GM19043 (cell line): Measurements from ENCODE around the gene ID3.

ENCODE experiments used
- ATAC-seq: cut with Tn5 transposase; IDR thresholded peaks from one replicate; pipeline ENCODE4 v1.9.1; 2021; ENCODE audit warnings: low read depth; ENCODE audit not compliant: unreplicated experiment

The ID3 gene

DNA sequence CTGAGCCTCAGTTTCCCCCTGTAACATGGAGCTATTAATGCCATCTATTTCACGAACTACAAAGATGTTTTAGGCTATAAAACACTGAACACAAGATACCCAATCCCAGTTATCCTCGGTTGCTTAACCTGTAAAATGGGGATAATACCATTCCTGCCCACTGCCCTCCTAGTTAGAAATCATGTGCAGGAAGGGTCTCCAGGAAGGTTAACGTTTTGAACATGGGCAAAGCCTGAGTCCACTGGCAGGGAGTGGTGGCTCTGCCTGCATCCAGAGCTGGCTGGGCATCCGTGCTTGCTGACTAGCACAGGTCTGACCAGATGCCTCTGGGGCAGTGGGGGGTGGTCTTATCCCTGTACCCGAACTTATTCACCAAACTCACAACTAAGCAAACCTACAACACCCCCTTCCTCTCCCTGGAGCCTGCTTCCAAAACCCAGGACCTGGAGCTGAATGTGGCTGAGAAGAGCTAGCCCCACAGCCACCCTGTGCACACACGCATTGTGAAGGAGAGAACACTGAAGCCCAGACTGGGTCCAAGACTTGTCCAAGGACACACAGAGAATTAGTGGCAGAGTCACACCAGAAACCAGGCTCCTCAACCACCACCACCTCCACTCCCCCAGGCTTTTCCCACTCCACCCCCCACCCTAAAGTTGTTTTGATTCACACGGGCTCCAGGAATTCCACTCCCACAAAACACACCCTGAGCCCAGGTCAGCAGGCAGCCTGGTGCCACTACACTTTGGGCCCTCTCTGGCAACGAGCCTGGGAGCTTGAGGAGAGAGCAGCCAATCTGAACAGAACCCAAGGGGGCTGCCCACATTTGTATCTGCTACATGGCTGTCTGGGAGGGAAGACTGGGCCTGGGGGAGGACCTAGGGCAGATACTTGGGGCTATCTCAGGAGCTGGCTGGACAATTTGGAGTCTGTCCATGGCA lies 29.9 kb downstream of the ID3 start:
- ATAC-seq, result no peak

DNA sequence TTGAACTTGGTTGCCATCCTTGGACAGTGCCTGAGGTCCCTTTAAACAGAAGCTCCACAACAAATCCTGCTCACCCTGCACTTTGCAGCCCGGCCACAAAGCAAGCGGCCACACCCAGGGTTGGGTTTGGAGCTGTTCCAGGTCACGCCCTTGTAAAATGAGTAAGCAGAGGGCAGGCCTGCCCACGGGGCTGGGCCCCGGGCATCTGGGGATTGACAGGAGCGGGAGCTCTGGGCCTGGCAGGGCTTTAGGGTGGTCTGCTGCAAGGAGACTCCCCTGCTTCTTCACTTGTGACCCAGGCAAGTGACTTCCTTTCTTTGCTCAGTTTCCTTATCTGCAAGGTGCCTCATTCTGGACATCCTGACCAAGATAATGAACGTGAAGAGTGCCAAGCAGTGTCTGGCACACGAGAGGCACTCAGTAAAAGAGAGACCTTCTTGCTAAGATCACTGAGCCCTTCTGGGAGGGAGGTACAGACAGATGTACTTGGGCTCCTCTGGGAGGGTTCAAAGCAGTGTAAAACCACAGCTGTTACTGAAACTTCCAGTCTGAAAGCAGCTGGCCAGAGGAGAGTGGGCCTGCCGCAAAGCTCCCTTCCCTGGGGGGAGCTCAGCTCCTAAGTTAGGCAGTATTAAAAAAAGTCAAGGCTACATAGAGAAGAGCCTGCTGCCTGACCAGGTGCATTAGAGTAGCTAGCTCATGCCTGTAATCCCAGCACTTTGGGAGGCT lies 30.9 kb downstream of the ID3 start:
- ATAC-seq, result peak; percentile 56

GRCh38 chr1:23527900-23528249 lies 31.4 kb downstream of the ID3 start:
- no peak for ATAC-seq

DNA sequence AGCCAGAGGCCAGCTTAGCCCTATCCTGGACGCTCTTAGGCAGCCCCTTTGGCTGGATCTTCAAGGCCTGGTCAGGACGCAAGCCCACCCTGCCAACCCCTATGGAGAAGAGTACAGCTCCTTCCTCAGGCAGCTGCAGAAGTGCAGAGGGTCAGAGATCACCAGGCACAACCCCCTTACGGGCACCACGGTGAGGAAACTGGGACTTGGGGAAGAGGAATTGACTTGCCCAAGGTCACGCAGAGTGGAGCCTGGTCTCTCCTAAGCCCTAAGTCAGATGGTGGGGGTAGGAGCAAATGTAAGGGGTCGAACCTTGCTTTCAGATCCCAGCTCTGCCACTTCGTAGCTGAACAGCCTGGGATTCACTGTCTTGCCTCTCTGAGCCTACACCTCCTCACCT lies 31.9 kb downstream of the ID3 start:
- ATAC-seq, result no peak

- ATAC-seq, result no peak
Observed at GRCh38 chr1:23526329-23527041, 32.8 kb downstream of the ID3 start.

DNA sequence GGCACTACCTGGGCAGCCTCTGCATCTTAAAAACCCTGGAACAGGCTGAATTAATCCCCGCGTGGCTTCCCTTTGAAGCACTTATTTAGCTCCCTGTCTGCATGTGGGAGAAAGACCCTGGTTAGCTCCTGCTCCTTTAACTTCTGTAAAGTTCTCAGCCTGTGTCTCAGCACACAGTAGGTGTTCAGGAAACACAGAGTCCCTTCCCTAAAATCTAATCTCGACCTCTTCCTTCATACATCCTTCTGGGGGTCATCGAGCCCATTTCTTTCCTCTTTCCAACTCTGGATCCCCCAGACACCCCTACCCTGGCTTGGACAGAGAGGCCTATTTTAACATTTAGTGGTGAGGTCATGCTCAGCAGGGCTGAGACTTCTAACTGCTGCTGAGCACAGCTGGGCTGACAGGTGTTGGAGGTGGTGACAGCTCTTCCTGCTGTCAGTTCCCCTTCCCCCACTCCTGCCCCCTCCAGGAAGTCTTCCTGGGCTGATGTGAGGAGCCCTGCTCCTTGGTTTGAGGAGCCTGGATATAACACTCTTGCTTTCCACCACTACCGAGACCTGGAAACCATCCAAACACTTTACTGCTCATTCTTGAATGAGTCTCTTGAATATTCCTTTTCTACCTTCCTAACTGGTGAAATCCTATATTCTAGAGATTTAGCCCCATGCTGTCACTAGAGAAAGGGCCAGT lies 33.6 kb downstream of the ID3 start:
- ATAC-seq, result no peak

GRCh38 chr1:23524716-23525401 lies 34.4 kb downstream of the ID3 start:
- ATAC-seq, result no peak

GRCh38 chr1:23524163-23524562 lies 35.1 kb downstream of the ID3 start:
- no peak for ATAC-seq

GRCh38 chr1:23522244-23522982 lies 36.9 kb downstream of the ID3 start:
- ATAC-seq, result no peak

DNA sequence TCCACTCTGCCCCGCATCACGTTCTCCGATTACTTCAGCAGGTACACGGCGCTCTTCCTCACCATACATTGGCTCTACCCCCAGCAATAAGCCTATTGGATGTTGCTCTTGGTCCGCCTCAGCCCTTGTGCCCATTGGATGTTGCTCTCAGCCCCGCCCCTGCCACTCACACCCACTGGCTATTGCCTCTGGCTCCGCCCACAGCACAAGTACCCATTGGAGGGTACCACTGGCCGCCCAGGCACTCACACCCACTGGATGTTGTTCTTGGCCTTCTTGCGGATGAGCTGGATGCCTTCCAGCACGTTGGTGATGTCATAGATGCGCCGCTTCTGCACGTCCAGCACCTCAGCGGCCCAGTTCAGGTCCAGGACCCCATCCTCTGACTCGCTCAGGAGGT lies 37.7 kb downstream of the ID3 start:
- no peak for ATAC-seq

- no peak for ATAC-seq
Observed at GRCh38 chr1:23517581-23517980, 41.7 kb downstream of the ID3 start.

GRCh38 chr1:23515905-23516304 lies 43.4 kb downstream of the ID3 start:
- ATAC-seq, result no peak

- ATAC-seq, result no peak
Observed at GRCh38 chr1:23514111-23514679, 45.1 kb downstream of the ID3 start.

DNA sequence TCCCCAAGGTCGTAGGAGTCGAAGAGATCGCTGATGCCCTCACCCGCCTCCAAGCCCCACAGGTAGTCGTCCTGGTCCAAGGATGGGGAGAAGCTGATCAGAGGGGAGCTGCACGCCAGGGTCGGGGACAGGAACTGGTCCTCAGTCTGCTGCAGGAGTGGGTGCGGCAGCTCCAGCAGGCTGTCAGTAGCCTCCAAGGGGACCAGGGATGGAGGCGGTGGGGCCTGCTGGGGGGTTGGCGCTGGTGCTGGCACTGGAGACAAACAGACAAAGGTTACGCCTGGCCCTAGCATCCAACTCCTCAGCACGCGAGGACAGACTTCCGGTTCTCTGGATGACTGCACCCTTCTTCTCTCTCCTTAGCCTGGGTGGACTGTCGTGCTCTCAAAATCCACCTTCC lies 49.4 kb downstream of the ID3 start:
- no peak for ATAC-seq
